Thyroid gland (tissue), 4 donors: Measurements from ENCODE around the gene COL4A4.

Source experiments
- POLR2A ChIP-seq, 2 donors: fragments of 450-650 bp; IDR thresholded peaks; one replicate each; pipeline ENCODE4 v1.6.1; 2017; ENCODE audit warnings: antibody characterized with exemption in 2 of 2, mild to moderate bottlenecking in 2 of 2, moderate library complexity in 1 of 2
- TF ChIP-seq, protein P1 (sequence below), 6 experiments: fragments of 200-600 bp in 3 of 6; fragments of 450-650 bp in 3 of 6; sonication (generic) in 3 of 6; IDR thresholded peaks; one replicate each; pipeline ENCODE4 v1.5.1; 2016 to 2019; ENCODE audit warnings: antibody characterized with exemption in 6 of 6, mild to moderate bottlenecking in 2 of 6, inconsistent platforms in 1 of 6, moderate library complexity in 1 of 6

- TF ChIP-seq, protein P1, sequence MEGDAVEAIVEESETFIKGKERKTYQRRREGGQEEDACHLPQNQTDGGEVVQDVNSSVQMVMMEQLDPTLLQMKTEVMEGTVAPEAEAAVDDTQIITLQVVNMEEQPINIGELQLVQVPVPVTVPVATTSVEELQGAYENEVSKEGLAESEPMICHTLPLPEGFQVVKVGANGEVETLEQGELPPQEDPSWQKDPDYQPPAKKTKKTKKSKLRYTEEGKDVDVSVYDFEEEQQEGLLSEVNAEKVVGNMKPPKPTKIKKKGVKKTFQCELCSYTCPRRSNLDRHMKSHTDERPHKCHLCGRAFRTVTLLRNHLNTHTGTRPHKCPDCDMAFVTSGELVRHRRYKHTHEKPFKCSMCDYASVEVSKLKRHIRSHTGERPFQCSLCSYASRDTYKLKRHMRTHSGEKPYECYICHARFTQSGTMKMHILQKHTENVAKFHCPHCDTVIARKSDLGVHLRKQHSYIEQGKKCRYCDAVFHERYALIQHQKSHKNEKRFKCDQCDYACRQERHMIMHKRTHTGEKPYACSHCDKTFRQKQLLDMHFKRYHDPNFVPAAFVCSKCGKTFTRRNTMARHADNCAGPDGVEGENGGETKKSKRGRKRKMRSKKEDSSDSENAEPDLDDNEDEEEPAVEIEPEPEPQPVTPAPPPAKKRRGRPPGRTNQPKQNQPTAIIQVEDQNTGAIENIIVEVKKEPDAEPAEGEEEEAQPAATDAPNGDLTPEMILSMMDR (IDR thresholded peaks at IDR 0.05), result no peak
- no peak for TF ChIP-seq POLR2A (IDR thresholded peaks at IDR 0.05)
Observed at GRCh38 chr2:227123697-227124096, 40.3 kb downstream of the COL4A4 start.
